Endometrial microvascular endothelial cells (primary cell): Measurements from ENCODE around the gene ADAMTS8. TPM values are rescaled to one million over a fixed set of nuclear protein-coding genes. Genes with fewer than 3 reads are reported as not detected.

Experiments
- in situ Hi-C: cut with HindIII; loops from 2 replicates; pipeline ENCODE4 v1.10.0; 2017; ENCODE audit warnings: low sequenced_read_pairs, low pct_unique_long_range_greater_than_20kb; ENCODE audit errors: inconsistent ontology term
- total RNA-seq: library from RNA; depleted of rRNA; stranded (reverse); fragments of >200 nt; gene quantifications from one replicate; pipeline ENCODE4 v1.2.3, GENCODE V29; 2015; ENCODE audit errors: inconsistent ontology term

ADAMTS8 gene
- total RNA-seq, 1 donor from 2014 or later = not detected

GRCh38 chr11:130442737-130443136 lies 14.3 kb upstream of the ADAMTS8 start:
- in situ Hi-C loops = loop anchor here (25.0 kb wide), 1 partner anchor 420 kb away; no protein-coding TSS in a partner anchor

GRCh38 chr11:130441719-130442118 lies 13.3 kb upstream of the ADAMTS8 start:
- in situ Hi-C loops = loop anchor here (25.0 kb wide), 1 partner anchor 421 kb away; no protein-coding TSS in a partner anchor

- in situ Hi-C loops = loop anchor here (25.0 kb wide), 1 partner anchor 422 kb away; no protein-coding TSS in a partner anchor
Observed at GRCh38 chr11:130439876-130440275, 11.5 kb upstream of the ADAMTS8 start.

DNA sequence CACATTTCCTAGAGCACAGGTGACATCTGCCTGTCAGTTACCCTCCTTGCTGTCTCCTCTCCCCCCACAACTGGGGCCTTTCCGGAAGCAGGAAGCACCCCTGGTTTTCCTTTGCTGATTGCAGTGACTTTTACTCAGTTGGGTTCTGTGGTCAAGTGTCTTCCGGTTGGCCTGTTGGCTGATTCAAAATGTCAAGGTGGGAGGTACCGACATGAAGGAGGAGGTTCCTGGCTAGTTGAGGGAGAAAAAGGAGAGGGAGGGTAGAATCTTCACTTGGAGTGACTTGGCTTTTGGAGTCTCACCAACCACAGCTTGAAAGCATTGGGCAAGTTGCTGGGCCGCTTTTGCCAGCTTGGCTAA lies 10.7 kb upstream of the ADAMTS8 start:
- in situ Hi-C loops = loop anchor here (25.0 kb wide), 1 partner anchor 423 kb away; no protein-coding TSS in a partner anchor

GRCh38 chr11:130438401-130439159 lies 10.2 kb upstream of the ADAMTS8 start:
- in situ Hi-C loops = loop anchor here (25.0 kb wide), 1 partner anchor 424 kb away; no protein-coding TSS in a partner anchor

DNA sequence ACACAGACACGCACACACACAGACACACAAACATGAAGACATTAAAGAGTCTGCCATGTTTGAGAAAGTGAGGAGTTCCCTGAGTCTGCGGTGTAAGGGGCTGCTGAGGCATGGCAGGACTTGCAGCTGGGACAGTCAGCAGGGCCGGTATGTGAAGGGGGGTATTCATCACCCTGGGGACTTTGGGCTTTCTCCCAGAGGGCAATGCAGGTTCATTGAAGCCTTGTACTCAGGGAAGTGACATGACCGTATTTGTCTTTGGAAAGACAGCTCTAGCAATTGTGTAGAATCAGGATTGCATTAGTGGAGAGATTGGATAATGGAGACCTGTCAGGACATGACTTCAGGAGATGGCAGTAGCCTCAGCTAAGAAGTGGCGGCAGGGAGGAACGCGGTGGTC lies 9.4 kb upstream of the ADAMTS8 start:
- in situ Hi-C loops = loop anchor here (25.0 kb wide), 1 partner anchor 424 kb away; no protein-coding TSS in a partner anchor

- in situ Hi-C loops = loop anchor here (25.0 kb wide), 1 partner anchor 426 kb away; no protein-coding TSS in a partner anchor
Observed at GRCh38 chr11:130436171-130436570, 7.8 kb upstream of the ADAMTS8 start.

GRCh38 chr11:130435671-130436070 lies 7.3 kb upstream of the ADAMTS8 start:
- in situ Hi-C loops = loop anchor here (25.0 kb wide), 1 partner anchor 427 kb away; no protein-coding TSS in a partner anchor

GRCh38 chr11:130434521-130435223 lies 6.3 kb upstream of the ADAMTS8 start:
- in situ Hi-C loops = loop anchor here (25.0 kb wide), 1 partner anchor 428 kb away; no protein-coding TSS in a partner anchor

DNA sequence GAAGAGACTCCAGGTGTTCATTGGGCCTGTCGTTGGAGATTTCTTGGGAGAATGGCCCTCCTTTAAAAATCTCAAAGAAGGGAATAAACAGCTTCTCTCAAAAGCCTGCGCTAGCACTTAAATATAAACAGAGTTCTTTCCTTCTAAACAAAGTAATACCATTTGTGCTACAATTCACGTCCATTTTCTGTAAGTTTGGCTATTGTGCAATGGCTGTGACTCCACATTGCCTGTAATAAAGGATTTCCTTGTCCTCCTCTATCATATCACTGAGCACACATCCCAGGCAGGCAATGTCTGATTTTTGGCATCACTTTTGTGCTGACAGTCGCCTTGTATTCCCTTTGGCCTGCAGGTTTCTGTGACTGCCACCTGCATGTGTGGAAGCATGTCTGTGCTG lies 4.9 kb upstream of the ADAMTS8 start:
- in situ Hi-C loops = loop anchor here (25.0 kb wide), 1 partner anchor 429 kb away; no protein-coding TSS in a partner anchor

DNA sequence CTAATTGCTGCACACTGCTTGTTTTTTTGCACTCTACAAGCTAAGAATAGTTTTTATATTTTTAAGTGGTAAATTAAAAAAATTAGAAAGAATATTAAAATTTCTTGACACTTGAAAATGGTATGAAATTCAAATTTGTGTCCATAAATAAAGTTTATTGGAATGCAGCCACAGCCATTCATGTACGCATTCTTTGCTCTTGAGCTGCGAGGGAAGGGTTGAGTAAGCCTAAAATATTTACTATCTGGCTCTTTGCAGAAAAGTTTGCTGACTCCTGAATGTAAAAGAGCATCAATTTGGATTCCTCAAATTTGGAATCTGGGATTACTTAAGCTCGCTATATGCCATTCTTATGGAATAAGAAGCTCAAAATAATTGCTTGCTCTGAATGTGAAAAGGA lies 3.4 kb upstream of the ADAMTS8 start:
- in situ Hi-C loops = loop anchor here (25.0 kb wide), 1 partner anchor 430 kb away; no protein-coding TSS in a partner anchor

DNA sequence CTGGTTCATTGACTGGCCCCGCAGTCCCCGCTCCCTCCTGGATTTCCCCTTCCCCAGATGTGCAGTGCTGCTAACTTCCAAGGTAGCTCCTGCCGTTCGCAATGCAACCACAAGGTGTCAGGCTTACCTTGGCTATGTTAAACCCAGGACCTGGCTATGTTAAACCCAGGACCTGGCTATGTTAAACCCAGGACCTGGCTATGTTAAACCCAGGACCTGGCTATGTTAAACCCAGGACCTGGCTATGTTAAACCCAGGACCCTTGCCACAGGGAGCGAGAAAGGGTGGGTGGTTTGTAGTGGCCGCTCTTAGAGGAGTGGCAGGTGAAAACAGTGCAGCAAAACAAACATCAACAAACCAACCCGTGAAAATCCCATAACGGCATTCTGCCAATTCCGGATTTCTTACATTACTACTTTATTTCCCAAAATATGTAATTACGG lies 2.9 kb upstream of the ADAMTS8 start:
- in situ Hi-C loops = loop anchor here (25.0 kb wide), 1 partner anchor 431 kb away; no protein-coding TSS in a partner anchor

GRCh38 chr11:130429983-130430382 lies 1.6 kb upstream of the ADAMTS8 start:
- in situ Hi-C loops = loop anchor here (25.0 kb wide), 1 partner anchor 432 kb away; no protein-coding TSS in a partner anchor

DNA sequence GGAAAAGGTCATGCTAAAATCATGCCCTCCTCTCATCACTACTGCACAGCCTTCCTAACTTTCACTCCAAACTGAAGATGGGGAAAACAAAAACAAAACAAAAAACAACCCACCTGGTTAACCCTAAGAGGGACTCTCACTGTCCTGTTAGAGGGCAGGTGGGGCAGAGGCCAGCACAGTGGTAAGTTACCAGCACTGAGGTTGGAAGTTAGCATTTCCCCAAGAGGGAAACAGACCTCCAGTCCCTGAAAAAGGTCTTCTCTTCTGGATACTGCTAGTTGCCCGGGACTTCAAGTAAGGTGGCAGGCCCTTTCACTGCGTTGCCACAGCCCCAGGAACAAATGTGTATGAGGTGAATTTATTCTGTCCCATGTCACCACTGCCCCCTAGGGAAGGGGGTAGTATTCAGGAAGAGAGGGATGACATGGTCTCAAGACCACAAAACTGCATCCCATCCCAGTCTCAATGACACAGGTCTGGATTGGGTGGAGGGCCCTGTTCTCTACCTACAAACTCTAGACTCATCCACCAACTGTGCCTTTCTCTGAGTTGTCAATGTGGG lies 792 bp upstream of the ADAMTS8 start:
- in situ Hi-C loops = loop anchor here (25.0 kb wide), 1 partner anchor 433 kb away; no protein-coding TSS in a partner anchor

DNA sequence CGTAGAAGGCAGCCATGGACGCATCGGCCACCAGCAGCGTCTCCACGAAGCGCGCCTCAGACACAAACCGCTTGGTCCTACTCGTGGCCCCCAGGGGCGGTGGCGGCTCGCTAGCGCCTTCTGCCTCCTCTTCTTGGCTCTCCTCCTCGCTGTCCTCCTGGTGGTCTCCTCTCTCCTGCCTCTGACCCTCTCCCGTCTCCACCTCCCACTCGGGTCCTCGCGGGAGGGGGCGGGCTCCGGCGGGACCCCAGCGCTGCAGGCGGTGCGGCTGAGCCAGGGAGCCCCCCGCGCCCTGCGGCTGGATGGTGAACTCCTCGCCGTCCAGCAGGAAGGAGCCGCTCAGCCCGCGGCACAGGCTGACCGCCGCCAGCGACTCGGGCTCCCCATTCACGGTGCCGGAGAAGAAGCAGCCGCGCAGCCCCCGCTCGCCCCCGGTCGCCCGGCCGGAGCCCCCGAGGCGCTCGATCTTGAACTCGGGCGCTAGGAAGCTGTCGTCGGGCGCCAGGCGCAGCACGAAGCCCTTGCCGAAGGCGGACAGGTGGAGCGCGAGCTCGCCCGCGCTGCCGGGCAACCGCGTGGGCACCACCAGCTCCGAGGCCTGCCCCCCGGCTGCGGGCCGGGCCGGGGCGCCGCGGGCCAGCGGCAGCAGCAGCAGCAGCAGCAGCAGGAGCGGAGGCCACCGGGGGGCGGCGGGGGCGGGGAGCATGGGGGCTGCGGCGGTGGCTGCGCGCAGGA lies 661 bp downstream of the ADAMTS8 start:
- in situ Hi-C loops = loop anchor here (25.0 kb wide), 1 partner anchor 435 kb away; no protein-coding TSS in a partner anchor

DNA sequence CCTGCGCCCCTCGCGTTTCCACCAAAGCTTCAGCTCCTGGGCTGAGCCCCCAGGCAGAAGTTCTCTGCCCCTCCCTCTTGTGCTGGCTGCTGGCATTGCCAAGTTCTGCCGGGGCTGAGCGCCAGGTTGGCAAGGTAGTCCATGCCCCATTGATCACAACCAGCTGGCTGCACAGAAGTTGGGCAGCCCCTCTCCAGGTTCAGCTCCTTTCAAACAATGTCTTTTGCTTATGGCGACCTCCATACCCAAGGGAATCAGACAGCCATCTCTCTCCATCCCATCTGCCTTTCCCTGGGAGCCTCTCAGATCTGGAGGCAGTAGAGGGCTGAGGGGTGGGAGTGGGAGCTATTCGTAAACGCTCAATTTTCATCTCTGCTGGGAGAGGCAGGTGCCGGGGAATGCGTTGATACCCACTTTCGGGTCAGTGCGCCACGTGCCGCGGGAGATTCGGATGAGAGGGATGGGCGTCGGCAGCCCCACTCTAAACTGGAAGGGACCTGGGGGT lies 1.5 kb downstream of the ADAMTS8 start:
- in situ Hi-C loops = loop anchor here (25.0 kb wide), 1 partner anchor 435 kb away; no protein-coding TSS in a partner anchor

GRCh38 chr11:130426223-130426836 lies 2.1 kb downstream of the ADAMTS8 start:
- in situ Hi-C loops = loop anchor here (25.0 kb wide), 1 partner anchor 436 kb away; no protein-coding TSS in a partner anchor
